OCI-LY3 (cell line): ENCODE measurements around the gene CNPY1.

Experiments
- EZH2phosphoT487 ChIP-seq: fragments of 200-600 bp; shearing (Covaris generic); IDR thresholded peaks from 2 replicates; pipeline ENCODE4 v1.6.1; 2018; ENCODE audit warnings: antibody characterized with exemption, mixed run types, low read depth
- TF ChIP-seq, protein P1 (sequence below): fragments of 200-600, 300-600 bp; sonication (generic); IDR thresholded peaks from 2 replicates; pipeline ENCODE4 v1.5.1; 2014; ENCODE audit warnings: antibody characterized with exemption, low read length, low read depth

DNA sequence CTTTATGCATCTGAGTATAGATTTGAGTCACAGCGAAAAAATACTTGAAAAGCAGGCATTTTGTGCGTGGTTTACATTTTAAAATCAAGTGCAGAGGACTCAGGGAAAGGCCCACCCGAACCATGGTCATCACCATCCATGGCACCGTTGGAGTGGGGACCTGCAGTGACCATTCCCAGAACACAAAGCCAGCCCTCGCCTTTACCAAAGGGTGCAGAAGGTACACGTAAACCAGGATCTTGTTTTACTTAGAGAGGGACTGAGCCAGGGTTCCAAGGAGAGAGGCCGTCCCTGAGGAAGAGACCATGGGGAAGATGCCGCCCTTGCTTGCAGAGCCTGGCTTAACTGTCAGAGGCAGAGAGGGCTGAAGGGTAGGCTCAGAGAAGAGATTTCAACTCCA is 12.0 kb upstream of the CNPY1 start:
- TF ChIP-seq, protein P1, sequence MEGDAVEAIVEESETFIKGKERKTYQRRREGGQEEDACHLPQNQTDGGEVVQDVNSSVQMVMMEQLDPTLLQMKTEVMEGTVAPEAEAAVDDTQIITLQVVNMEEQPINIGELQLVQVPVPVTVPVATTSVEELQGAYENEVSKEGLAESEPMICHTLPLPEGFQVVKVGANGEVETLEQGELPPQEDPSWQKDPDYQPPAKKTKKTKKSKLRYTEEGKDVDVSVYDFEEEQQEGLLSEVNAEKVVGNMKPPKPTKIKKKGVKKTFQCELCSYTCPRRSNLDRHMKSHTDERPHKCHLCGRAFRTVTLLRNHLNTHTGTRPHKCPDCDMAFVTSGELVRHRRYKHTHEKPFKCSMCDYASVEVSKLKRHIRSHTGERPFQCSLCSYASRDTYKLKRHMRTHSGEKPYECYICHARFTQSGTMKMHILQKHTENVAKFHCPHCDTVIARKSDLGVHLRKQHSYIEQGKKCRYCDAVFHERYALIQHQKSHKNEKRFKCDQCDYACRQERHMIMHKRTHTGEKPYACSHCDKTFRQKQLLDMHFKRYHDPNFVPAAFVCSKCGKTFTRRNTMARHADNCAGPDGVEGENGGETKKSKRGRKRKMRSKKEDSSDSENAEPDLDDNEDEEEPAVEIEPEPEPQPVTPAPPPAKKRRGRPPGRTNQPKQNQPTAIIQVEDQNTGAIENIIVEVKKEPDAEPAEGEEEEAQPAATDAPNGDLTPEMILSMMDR: no peak
- TF ChIP-seq EZH2phosphoT487: no peak
